GM19035 (cell line): ENCODE results near the gene PYGM.

ENCODE experiments used
- ATAC-seq: cut with Tn5 transposase; IDR thresholded peaks from one replicate; pipeline ENCODE4 v1.9.1; 2021; ENCODE audit not compliant: unreplicated experiment

Gene PYGM

GRCh38 chr11:64754124-64754918 is 5.5 kb downstream of the PYGM start:
- ATAC-seq: no peak

GRCh38 chr11:64753380-64754123 is 6.2 kb downstream of the PYGM start:
- no peak for ATAC-seq

- no peak for ATAC-seq
Measured at GRCh38 chr11:64753019-64753379, 6.8 kb downstream of the PYGM start.

- no peak for ATAC-seq
Measured at GRCh38 chr11:64752175-64752970, 7.4 kb downstream of the PYGM start.

- no peak for ATAC-seq
Measured at GRCh38 chr11:64751580-64751979, 8.2 kb downstream of the PYGM start.

- no peak for ATAC-seq
Measured at GRCh38 chr11:64751136-64751535, 8.6 kb downstream of the PYGM start.

GRCh38 chr11:64750361-64751054 is 9.3 kb downstream of the PYGM start:
- no peak for ATAC-seq

- ATAC-seq: no peak
Measured at GRCh38 chr11:64747961-64748665, 11.7 kb downstream of the PYGM start.

- ATAC-seq: no peak
Measured at GRCh38 chr11:64746486-64746885, 13.3 kb downstream of the PYGM start.

- ATAC-seq: no peak
Measured at GRCh38 chr11:64745521-64746328, 14.0 kb downstream of the PYGM start.

GRCh38 chr11:64745189-64745520 is 14.6 kb downstream of the PYGM start:
- ATAC-seq: no peak

GRCh38 chr11:64744544-64745188 is 15.1 kb downstream of the PYGM start:
- ATAC-seq: no peak

- ATAC-seq: no peak
Measured at GRCh38 chr11:64743591-64744543, 15.9 kb downstream of the PYGM start, which contains the start of gene RASGRP2. Gene RASGRP2 (minus strand): TSS chr11:64744142. CDS start chr11:64742866, 1,276 bp downstream.

GRCh38 chr11:64742889-64743590 is 16.7 kb downstream of the PYGM start:
- no peak for ATAC-seq

- ATAC-seq: no peak
Measured at GRCh38 chr11:64742087-64742888, 17.5 kb downstream of the PYGM start.

GRCh38 chr11:64741375-64742086 is 18.2 kb downstream of the PYGM start:
- no peak for ATAC-seq
